Mesothelial cell of epicardium (in vitro differentiated cells): ENCODE measurements around the gene CCDC80. TPM values are rescaled to one million over a fixed set of nuclear protein-coding genes. Genes with fewer than 3 reads are reported as not detected.

Experiments
- DNase-seq, 2 experiments: peaks; one replicate each; pipeline ENCODE4 v3.0.0; 2021; ENCODE audit warnings: low spot score in 2 of 2; ENCODE audit not compliant: unreplicated experiment in 2 of 2
- H3K27ac Mint-ChIP-seq: 2 replicates; pipeline ENCODE4 v1.8.0; 2021; ENCODE audit warnings: mixed read lengths
- H3K27me3 Mint-ChIP-seq: 2 replicates; pipeline ENCODE4 v1.8.0; 2021; ENCODE audit warnings: low read depth, mixed read lengths
- H3K36me3 Mint-ChIP-seq: 2 replicates; pipeline ENCODE4 v1.8.0; 2021; ENCODE audit warnings: mixed read lengths
- H3K4me1 Mint-ChIP-seq: 2 replicates; pipeline ENCODE4 v1.8.0; 2021; ENCODE audit warnings: mixed read lengths
- H3K4me3 Mint-ChIP-seq: 2 replicates; pipeline ENCODE4 v1.8.0; 2021; ENCODE audit warnings: mild to moderate bottlenecking, moderate library complexity, mixed read lengths
- H3K9me3 Mint-ChIP-seq: 2 replicates; pipeline ENCODE4 v1.8.0; 2021; ENCODE audit warnings: mixed read lengths
- CTCF ChIP-seq: fragments of 200-600 bp; sonication (generic); IDR thresholded peaks from one replicate; pipeline ENCODE4 v1.5.0; 2021; ENCODE audit warnings: antibody characterized with exemption; ENCODE audit not compliant: unreplicated experiment
- total RNA-seq: library from RNA; stranded (reverse); gene quantifications from 3 replicates; pipeline ENCODE4 v1.2.1, GENCODE V29; 2021

CCDC80 gene
- total RNA-seq, 1 donor from 2014 or later = 134 TPM

GRCh38 chr3:112642912-112643506, 2.1 kb upstream of the CCDC80 start:
- H3K27me3 Mint-ChIP-seq = no peaks in the 10 kb centered on the region

GRCh38 chr3:112640276-112640929, 540 bp downstream of the CCDC80 start:
- TF ChIP-seq CTCF = no peak
- Mint-ChIP-seq H3K27me3 (no peaks in the 10 kb centered on the region), H3K4me3 (no peak overlapping the region), H3K27ac (no peak overlapping the region), H3K36me3 (peaks cover 2% of the 10 kb centered on the region), H3K4me1 (peaks cover 30% of the 10 kb centered on the region), H3K9me3 (no peaks in the 10 kb centered on the region)
- no peak for DNase-seq

More at GRCh38 chr3:112642912-112643506, 2.1 kb upstream of the CCDC80 start:
- Mint-ChIP-seq H3K4me3 (peak overlapping the region; percentile 62), H3K27ac (peak overlapping the region; percentile 79), H3K36me3 (peaks cover 2% of the 10 kb centered on the region), H3K9me3 (no peaks in the 10 kb centered on the region), H3K4me1 (peaks cover 24% of the 10 kb centered on the region)
- TF ChIP-seq CTCF = peak; percentile 53
- DNase-seq = peak; percentile 67 to 83

- no peak for DNase-seq
- Mint-ChIP-seq H3K4me3 (no peak overlapping the region), H3K27me3 (no peaks in the 10 kb centered on the region), H3K4me1 (peaks cover 37% of the 10 kb centered on the region), H3K9me3 (no peaks in the 10 kb centered on the region), H3K27ac (no peak overlapping the region), H3K36me3 (peaks cover 2% of the 10 kb centered on the region)
- no peak for TF ChIP-seq CTCF
Measured at GRCh38 chr3:112639455-112640225, 1.3 kb downstream of the CCDC80 start.

GRCh38 chr3:112638327-112639020, 2.5 kb downstream of the CCDC80 start:
- Mint-ChIP-seq H3K4me1 (peaks cover 48% of the 10 kb centered on the region), H3K9me3 (no peaks in the 10 kb centered on the region), H3K27me3 (no peaks in the 10 kb centered on the region), H3K4me3 (peak overlapping the region; percentile 56), H3K27ac (peak overlapping the region; percentile 41), H3K36me3 (peaks cover 2% of the 10 kb centered on the region)
- DNase-seq = no peak
- TF ChIP-seq CTCF = no peak

GRCh38 chr3:112637700-112638099, 3.2 kb downstream of the CCDC80 start:
- Mint-ChIP-seq H3K9me3 (no peaks in the 10 kb centered on the region), H3K27ac (peak overlapping the region; percentile 97), H3K36me3 (peaks cover 2% of the 10 kb centered on the region), H3K27me3 (no peaks in the 10 kb centered on the region), H3K4me1 (peaks cover 55% of the 10 kb centered on the region), H3K4me3 (peak overlapping the region; percentile 56)
- TF ChIP-seq CTCF = no peak
- DNase-seq = no peak
